A673 (cell line): ENCODE measurements around the gene BTBD6. TPM values are rescaled to one million over a fixed set of nuclear protein-coding genes. Genes with fewer than 3 reads are reported as not detected.

ENCODE experiments used
- BruUV-seq: library from RNA; stranded (reverse); fragments of 400-500 nt; replicated peaks from 2 replicates; lab custom pipeline; 2021; lab: Mats Ljungman, UMichigan
- CTCF ChIA-PET: fragments of 300-600 bp; sonication (Branson Sonifier 250); formaldehyde crosslinking; loops from one replicate; lab custom pipeline; 2022; ENCODE audit warnings: antibody characterized with exemption; lab: Charles Lee
- POLR2A ChIA-PET: fragments of 300-600 bp; sonication (Branson Sonifier 250); formaldehyde crosslinking; loops from one replicate; lab custom pipeline; 2022; ENCODE audit warnings: antibody characterized with exemption; ENCODE audit not compliant: low non-redundant PET; lab: Charles Lee
- DNase-seq: peaks from one replicate; pipeline ENCODE4 v3.0.0-alpha.2; 2015; ENCODE audit warnings: low spot score
- H3K27ac ChIP-seq: fragments of 200-600 bp; sonication (generic); 2 replicates; pipeline ENCODE4 v1.5.1; 2016; ENCODE audit warnings: mixed run types, low read depth, mild to moderate bottlenecking, mixed read lengths, antibody characterized with exemption, low read length; ENCODE audit not compliant: poor library complexity, severe bottlenecking
- H3K27me3 ChIP-seq: fragments of 200-600 bp; sonication (generic); replicated peaks from 2 replicates; pipeline ENCODE4 v1.6.1; 2017; ENCODE audit warnings: mixed run types, low read depth, mild to moderate bottlenecking, mixed read lengths, antibody characterized with exemption, low read length; ENCODE audit not compliant: insufficient read depth, poor library complexity
- H3K36me3 ChIP-seq: fragments of 200-600 bp; sonication (generic); 2 replicates; pipeline ENCODE4 v1.6.1; 2016; ENCODE audit warnings: mixed run types, mild to moderate bottlenecking, mixed read lengths, antibody characterized with exemption, low read length; ENCODE audit not compliant: insufficient read depth, poor library complexity, severe bottlenecking
- H3K4me1 ChIP-seq: fragments of 200-600 bp; sonication (generic); 2 replicates; pipeline ENCODE4 v1.6.1; 2017; ENCODE audit warnings: mixed run types, mild to moderate bottlenecking, mixed read lengths, antibody characterized with exemption, low read length; ENCODE audit not compliant: insufficient read depth, poor library complexity, severe bottlenecking
- H3K4me3 ChIP-seq: fragments of 200-600 bp; sonication (generic); 2 replicates; pipeline ENCODE4 v1.5.1; 2016; ENCODE audit warnings: low read depth, mixed run types, mild to moderate bottlenecking, mixed read lengths, low read length; ENCODE audit not compliant: poor library complexity, severe bottlenecking
- H3K9me3 ChIP-seq: fragments of 200-600 bp; sonication (generic); 2 replicates; pipeline ENCODE4 v1.6.1; 2016; ENCODE audit warnings: mixed run types, low read depth, mild to moderate bottlenecking, mixed read lengths, antibody characterized with exemption, low read length; ENCODE audit not compliant: poor library complexity, severe bottlenecking
- CTCF ChIP-seq: fragments of 300-800, 200-600 bp; sonication (generic); conservative IDR thresholded peaks from 2 replicates; pipeline ENCODE4 v1.5.1; 2017; ENCODE audit warnings: low read depth, mild to moderate bottlenecking, antibody characterized with exemption, low read length, moderate library complexity, mixed read lengths
- EZH2 ChIP-seq: fragments of 200-600 bp; sonication (generic); IDR thresholded peaks from 2 replicates; pipeline ENCODE4 v1.6.1; 2017; ENCODE audit warnings: borderline replicate concordance, low read depth, mild to moderate bottlenecking, mixed read lengths, antibody characterized with exemption, low read length; ENCODE audit not compliant: poor library complexity, severe bottlenecking
- intact Hi-C: fragments of 100-400 bp; cut with micrococcal nuclease; formaldehyde crosslinking; loops from one replicate; pipeline ENCODE4 v1.10.0; 2022; ENCODE audit not compliant: unreplicated experiment
- total RNA-seq: library from RNA; stranded (reverse); gene quantifications from 2 replicates; pipeline ENCODE4 v1.2.3, GENCODE V29; 2021

Gene BTBD6
- total RNA-seq, 1 experiment from 2014 or later, result 39.9 TPM

- no peaks in the 10 kb centered on the region for H3K27me3 ChIP-seq
- no peaks in the 10 kb centered on the region for H3K4me1 ChIP-seq
- no peak for TF ChIP-seq EZH2
- no peaks in the 10 kb centered on the region for H3K36me3 ChIP-seq
- no peak overlapping the region for H3K4me3 ChIP-seq
- DNase-seq, result no peak
- BruUV-seq, result no TSS peak
- ChIA-PET CTCF (no interaction called here), POLR2A (no interaction called here)
- no peaks in the 10 kb centered on the region for H3K9me3 ChIP-seq
- no peak overlapping the region for H3K27ac ChIP-seq
- intact Hi-C loops, result no loop called here
Measured at GRCh38 chr14:105272623-105273022, 24.3 kb downstream of the BTBD6 start.

GRCh38 chr14:105273062-105273461, 24.7 kb downstream of the BTBD6 start:
- no peaks in the 10 kb centered on the region for H3K9me3 ChIP-seq
- H3K27me3 ChIP-seq, result no peaks in the 10 kb centered on the region
- ChIA-PET POLR2A (no interaction called here), CTCF (no interaction called here)
- H3K4me3 ChIP-seq, result no peak overlapping the region
- no peak overlapping the region for H3K27ac ChIP-seq
- intact Hi-C loops, result no loop called here
- no peaks in the 10 kb centered on the region for H3K36me3 ChIP-seq
- no peaks in the 10 kb centered on the region for H3K4me1 ChIP-seq
- DNase-seq, result no peak
- no TSS peak for BruUV-seq
- TF ChIP-seq EZH2 (no peak), CTCF (no peak)

GRCh38 chr14:105274637-105275036, 26.3 kb downstream of the BTBD6 start:
- BruUV-seq, result no TSS peak
- no peaks in the 10 kb centered on the region for H3K27me3 ChIP-seq
- no peaks in the 10 kb centered on the region for H3K4me1 ChIP-seq
- CTCF ChIA-PET, result no interaction called here
- H3K4me3 ChIP-seq, result no peak overlapping the region
- H3K36me3 ChIP-seq, result no peaks in the 10 kb centered on the region
- intact Hi-C loops, result no loop called here
- no peak for TF ChIP-seq CTCF
- no peak for TF ChIP-seq EZH2
- DNase-seq, result no peak
- no peaks in the 10 kb centered on the region for H3K9me3 ChIP-seq
- no peak overlapping the region for H3K27ac ChIP-seq
- POLR2A ChIA-PET, result no interaction called here

- CTCF ChIA-PET, result no interaction called here
- no peak for DNase-seq
Measured at GRCh38 chr14:105275267-105275946, 27.1 kb downstream of the BTBD6 start.

More at GRCh38 chr14:105275267-105275946, 27.1 kb downstream of the BTBD6 start:
- intact Hi-C loops, result no loop called here
- POLR2A ChIA-PET, result no interaction called here
- no TSS peak for BruUV-seq
- no peak overlapping the region for H3K4me3 ChIP-seq
- H3K27ac ChIP-seq, result no peak overlapping the region
- no peaks in the 10 kb centered on the region for H3K9me3 ChIP-seq
- no peaks in the 10 kb centered on the region for H3K36me3 ChIP-seq
- no peak for TF ChIP-seq EZH2
- TF ChIP-seq CTCF, result no peak
- no peaks in the 10 kb centered on the region for H3K4me1 ChIP-seq
- no peaks in the 10 kb centered on the region for H3K27me3 ChIP-seq
